OCI-LY3 (cell line): ENCODE measurements around the gene NOL4.

Experiments used
- H2AFZ ChIP-seq: fragments of 200-600, 300-600 bp; shearing (Covaris generic); 2 replicates; pipeline ENCODE4 v1.6.0; 2014; ENCODE audit warnings: antibody characterized with exemption, low read depth, low read length
- H3K27ac ChIP-seq: fragments of 200-600, 300-600 bp; sonication (generic); 2 replicates; pipeline ENCODE4 v1.5.1; 2014; ENCODE audit warnings: mild to moderate bottlenecking, low read length, moderate library complexity, mixed read lengths
- H3K27me3 ChIP-seq: fragments of 200-600, 300-600 bp; sonication (generic); 2 replicates; pipeline ENCODE4 v1.6.1; 2014; ENCODE audit warnings: low read depth, low read length, mixed read lengths
- H3K36me3 ChIP-seq: fragments of 200-600, 300-600 bp; sonication (generic); replicated peaks from 2 replicates; pipeline ENCODE3; 2014; ENCODE audit warnings: low read depth, low read length, mixed read lengths
- H3K4me1 ChIP-seq: fragments of 300-600, 200-600 bp; sonication (generic); 2 replicates; pipeline ENCODE4 v1.6.1; 2014; ENCODE audit warnings: low read length, mixed read lengths
- H3K4me2 ChIP-seq: fragments of 200-600, 300-600 bp; sonication (generic); 2 replicates; pipeline ENCODE4 v1.6.1; 2014; ENCODE audit warnings: low read length, mixed read lengths
- H3K4me3 ChIP-seq: fragments of 300-600, 200-600 bp; sonication (generic); 2 replicates; pipeline ENCODE4 v1.5.1; 2014; ENCODE audit warnings: antibody characterized with exemption, mild to moderate bottlenecking, low read length, moderate library complexity
- H3K79me2 ChIP-seq: fragments of 300-600, 200-600 bp; shearing (Covaris generic); 2 replicates; pipeline ENCODE4 v1.6.1; 2014; ENCODE audit warnings: mild to moderate bottlenecking, low read length, mixed read lengths
- H3K9ac ChIP-seq: fragments of 300-600, 200-600 bp; shearing (Covaris generic); 2 replicates; pipeline ENCODE4 v1.6.0; 2014; ENCODE audit warnings: mild to moderate bottlenecking, low read length, moderate library complexity
- H3K9me3 ChIP-seq: fragments of 200-600, 300-600 bp; shearing (Covaris generic); 2 replicates; pipeline ENCODE4 v1.6.1; 2014; ENCODE audit warnings: low read length, mixed read lengths; ENCODE audit not compliant: insufficient read depth
- H4K20me1 ChIP-seq: fragments of 200-600, 300-600 bp; sonication (generic); 2 replicates; pipeline ENCODE4 v1.6.1; 2016; ENCODE audit warnings: low read length, mixed read lengths; ENCODE audit not compliant: insufficient read depth
- CTCF ChIP-seq: fragments of 200-600, 300-600 bp; sonication (generic); IDR thresholded peaks from 2 replicates; pipeline ENCODE4 v1.5.1; 2014; ENCODE audit warnings: antibody characterized with exemption, low read length, low read depth
- EZH2phosphoT487 ChIP-seq: fragments of 200-600 bp; shearing (Covaris generic); IDR thresholded peaks from 2 replicates; pipeline ENCODE4 v1.6.1; 2018; ENCODE audit warnings: antibody characterized with exemption, mixed run types, low read depth

The NOL4 gene

GRCh38 chr18:34221971-34222306 is 2.8 kb downstream of the NOL4 start:
- no peaks in the 10 kb centered on the region for H3K9me3 ChIP-seq
- no peak overlapping the region for H3K9ac ChIP-seq
- H3K27me3 ChIP-seq: no peaks in the 10 kb centered on the region
- H3K4me1 ChIP-seq: no peaks in the 10 kb centered on the region
- H3K4me3 ChIP-seq: no peak overlapping the region
- H3K27ac ChIP-seq: no peak overlapping the region
- TF ChIP-seq CTCF (no peak), EZH2phosphoT487 (no peak)
- no peaks in the 10 kb centered on the region for H4K20me1 ChIP-seq
- no peaks in the 10 kb centered on the region for H3K36me3 ChIP-seq
- H3K4me2 ChIP-seq: no peak overlapping the region
- no peak overlapping the region for H2AFZ ChIP-seq
- no peaks in the 10 kb centered on the region for H3K79me2 ChIP-seq

DNA sequence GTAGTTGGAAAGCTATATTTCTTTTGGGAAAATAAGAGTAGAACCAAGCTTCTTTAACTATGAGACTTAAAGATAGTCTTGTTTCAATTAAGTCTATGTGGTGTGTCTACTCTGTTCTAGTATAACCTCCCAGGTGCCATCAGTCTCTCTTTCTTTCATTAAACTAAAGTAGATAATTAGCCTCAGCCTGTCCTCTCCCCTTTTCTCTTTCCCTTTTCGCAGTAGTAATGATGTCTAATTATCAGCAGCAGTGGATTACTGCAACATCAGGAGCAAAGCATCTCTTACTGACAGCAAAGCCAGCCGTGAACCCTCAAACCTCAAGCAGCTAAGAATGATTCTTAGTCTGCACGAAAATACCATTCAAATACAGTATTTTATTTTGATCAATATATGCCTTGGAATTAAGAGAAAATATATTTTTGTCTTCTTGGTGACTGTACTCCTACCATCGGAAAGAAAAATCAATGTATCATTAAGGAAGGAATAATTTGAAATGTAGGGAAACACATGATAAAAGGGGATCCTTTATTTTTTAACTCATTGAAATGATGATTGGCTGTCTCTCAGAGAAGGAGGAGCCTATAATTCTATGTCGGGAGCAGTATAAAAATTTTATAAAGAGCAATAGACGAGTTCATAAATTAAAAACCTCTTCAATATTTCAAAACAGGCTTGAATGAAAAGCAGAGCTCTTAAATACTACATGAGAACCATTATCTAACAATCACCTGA is 4.5 kb downstream of the NOL4 start:
- H3K79me2 ChIP-seq: no peaks in the 10 kb centered on the region
- no peaks in the 10 kb centered on the region for H4K20me1 ChIP-seq
- TF ChIP-seq CTCF (no peak), EZH2phosphoT487 (no peak)
- H3K9ac ChIP-seq: no peak overlapping the region
- no peak overlapping the region for H2AFZ ChIP-seq
- no peak overlapping the region for H3K4me3 ChIP-seq
- H3K36me3 ChIP-seq: no peaks in the 10 kb centered on the region
- no peak overlapping the region for H3K4me2 ChIP-seq
- H3K27me3 ChIP-seq: no peaks in the 10 kb centered on the region
- no peaks in the 10 kb centered on the region for H3K4me1 ChIP-seq
- H3K9me3 ChIP-seq: no peaks in the 10 kb centered on the region
- H3K27ac ChIP-seq: no peak overlapping the region

- no peak overlapping the region for H2AFZ ChIP-seq
- H3K4me2 ChIP-seq: no peak overlapping the region
- no peak overlapping the region for H3K4me3 ChIP-seq
- H3K4me1 ChIP-seq: no peaks in the 10 kb centered on the region
- no peaks in the 10 kb centered on the region for H3K36me3 ChIP-seq
- TF ChIP-seq CTCF: no peak
- no peak for TF ChIP-seq EZH2phosphoT487
- no peaks in the 10 kb centered on the region for H4K20me1 ChIP-seq
- H3K9me3 ChIP-seq: no peaks in the 10 kb centered on the region
- H3K27me3 ChIP-seq: no peaks in the 10 kb centered on the region
- H3K79me2 ChIP-seq: no peaks in the 10 kb centered on the region
- no peak overlapping the region for H3K9ac ChIP-seq
- no peak overlapping the region for H3K27ac ChIP-seq
Observed at GRCh38 chr18:34219651-34220050, 5.1 kb downstream of the NOL4 start.

DNA sequence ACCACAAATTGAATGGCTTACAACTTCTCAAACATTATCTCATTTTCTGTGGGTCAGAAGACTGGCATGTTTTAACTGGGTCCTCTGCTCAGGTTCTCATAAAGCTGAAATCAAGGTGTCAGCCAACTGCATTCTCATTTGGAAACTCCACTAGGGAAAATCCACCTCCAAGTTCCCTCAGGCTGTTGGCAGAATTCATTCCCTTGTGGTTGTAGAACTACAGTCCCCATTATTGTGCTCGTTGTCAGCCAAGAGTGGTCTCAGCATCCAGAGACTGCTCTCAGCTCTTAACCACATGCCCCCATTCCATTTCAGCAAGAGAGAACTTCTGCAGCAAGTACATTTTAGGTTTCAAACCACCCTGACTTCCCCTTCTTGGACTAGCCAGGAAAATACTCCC is 12.2 kb downstream of the NOL4 start:
- H3K9me3 ChIP-seq: no peaks in the 10 kb centered on the region
- H2AFZ ChIP-seq: peak overlapping the region; percentile 45; the same call in 1 of the 2 replicates
- no peak for TF ChIP-seq CTCF
- no peak for TF ChIP-seq EZH2phosphoT487
- H3K27ac ChIP-seq: no peak overlapping the region
- no peaks in the 10 kb centered on the region for H4K20me1 ChIP-seq
- H3K4me3 ChIP-seq: no peak overlapping the region
- H3K4me2 ChIP-seq: no peak overlapping the region
- no peaks in the 10 kb centered on the region for H3K79me2 ChIP-seq
- no peaks in the 10 kb centered on the region for H3K4me1 ChIP-seq
- no peaks in the 10 kb centered on the region for H3K36me3 ChIP-seq
- H3K9ac ChIP-seq: no peak overlapping the region
- H3K27me3 ChIP-seq: no peaks in the 10 kb centered on the region
